ENCODE measurements around the gene GPD1.

DNA sequence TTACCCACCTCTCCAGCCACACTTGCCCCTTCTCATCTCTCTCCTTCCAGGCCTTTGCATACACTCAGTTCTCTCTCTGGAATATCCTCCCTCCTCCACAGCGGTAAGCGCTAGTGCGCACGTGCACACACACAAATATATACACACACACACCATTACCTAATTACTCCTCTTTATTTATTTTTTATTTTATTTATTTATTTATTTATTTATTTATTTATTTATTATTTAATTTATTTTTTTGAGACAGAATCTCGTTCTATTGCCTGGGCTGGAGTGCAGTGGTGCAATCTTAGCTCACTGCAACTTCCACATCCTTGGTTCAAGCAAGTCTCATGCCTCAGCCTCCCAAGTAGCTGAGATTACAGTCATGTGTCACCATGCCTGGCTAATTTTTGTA lies 34.7 kb upstream of the GPD1 start:
- TF ChIP-seq, protein P1, sequence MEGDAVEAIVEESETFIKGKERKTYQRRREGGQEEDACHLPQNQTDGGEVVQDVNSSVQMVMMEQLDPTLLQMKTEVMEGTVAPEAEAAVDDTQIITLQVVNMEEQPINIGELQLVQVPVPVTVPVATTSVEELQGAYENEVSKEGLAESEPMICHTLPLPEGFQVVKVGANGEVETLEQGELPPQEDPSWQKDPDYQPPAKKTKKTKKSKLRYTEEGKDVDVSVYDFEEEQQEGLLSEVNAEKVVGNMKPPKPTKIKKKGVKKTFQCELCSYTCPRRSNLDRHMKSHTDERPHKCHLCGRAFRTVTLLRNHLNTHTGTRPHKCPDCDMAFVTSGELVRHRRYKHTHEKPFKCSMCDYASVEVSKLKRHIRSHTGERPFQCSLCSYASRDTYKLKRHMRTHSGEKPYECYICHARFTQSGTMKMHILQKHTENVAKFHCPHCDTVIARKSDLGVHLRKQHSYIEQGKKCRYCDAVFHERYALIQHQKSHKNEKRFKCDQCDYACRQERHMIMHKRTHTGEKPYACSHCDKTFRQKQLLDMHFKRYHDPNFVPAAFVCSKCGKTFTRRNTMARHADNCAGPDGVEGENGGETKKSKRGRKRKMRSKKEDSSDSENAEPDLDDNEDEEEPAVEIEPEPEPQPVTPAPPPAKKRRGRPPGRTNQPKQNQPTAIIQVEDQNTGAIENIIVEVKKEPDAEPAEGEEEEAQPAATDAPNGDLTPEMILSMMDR (conservative IDR thresholded peaks at IDR 0.05; ENCODE audit: low read length) = no peak
- TF ChIP-seq EZH2phosphoT487 (IDR thresholded peaks at IDR 0.05; ENCODE audit: borderline replicate concordance) = no peak

Measured in Loucy (cell line).